ENCODE data around the gene ALG12. TPM values are rescaled to one million over a fixed set of nuclear protein-coding genes. Genes with fewer than 3 reads are reported as not detected.

Gene ALG12
- polyA plus RNA-seq, 1 donor from 2014 or later: 14.3 TPM

GRCh38 chr22:49963647-49964026 lies 45.4 kb upstream of the ALG12 start:
- H2AFZ ChIP-seq (ENCODE audit: low read depth, low read length): no peak overlapping the region
- no peaks in the 10 kb centered on the region for H3K27me3 ChIP-seq (ENCODE audit: insufficient read depth, low read depth, low read length)
- no peaks in the 10 kb centered on the region for H3K36me3 ChIP-seq (ENCODE audit: insufficient read depth, low read length)
- H3K9ac ChIP-seq (ENCODE audit: low read length): no peak overlapping the region
- H3K79me2 ChIP-seq (replicated peaks; ENCODE audit: insufficient read depth, low read length): no peaks in the 10 kb centered on the region
- H3K27ac ChIP-seq (ENCODE audit: low read length): no peak overlapping the region
- H3F3A ChIP-seq (ENCODE audit: insufficient read depth, low read length, poor library complexity, severe bottlenecking): no peaks in the 10 kb centered on the region
- H3K9me3 ChIP-seq (ENCODE audit: low read length): no peaks in the 10 kb centered on the region
- H3K4me2 ChIP-seq (ENCODE audit: low read length): no peak overlapping the region
- TF ChIP-seq MXI1 (conservative IDR thresholded peaks at IDR 0.05; ENCODE audit: poor library complexity, severe bottlenecking) (no peak), EP300 (conservative IDR thresholded peaks at IDR 0.05; ENCODE audit: poor library complexity, severe bottlenecking) (no peak), CTCF (IDR thresholded peaks at IDR 0.05; ENCODE audit: poor library complexity, severe bottlenecking) (no peak), POLR2AphosphoS5 (IDR thresholded peaks at IDR 0.05) (no peak), SMC3 (conservative IDR thresholded peaks at IDR 0.05; ENCODE audit: poor library complexity) (no peak), RAD21 (conservative IDR thresholded peaks at IDR 0.05) (no peak), TAF1 (IDR thresholded peaks at IDR 0.05; ENCODE audit: low read depth) (no peak), EZH2 (IDR thresholded peaks at IDR 0.05; ENCODE audit: borderline replicate concordance, insufficient read depth, low read length, poor library complexity, severe bottlenecking) (no peak)
- TF ChIP-seq, protein P1, sequence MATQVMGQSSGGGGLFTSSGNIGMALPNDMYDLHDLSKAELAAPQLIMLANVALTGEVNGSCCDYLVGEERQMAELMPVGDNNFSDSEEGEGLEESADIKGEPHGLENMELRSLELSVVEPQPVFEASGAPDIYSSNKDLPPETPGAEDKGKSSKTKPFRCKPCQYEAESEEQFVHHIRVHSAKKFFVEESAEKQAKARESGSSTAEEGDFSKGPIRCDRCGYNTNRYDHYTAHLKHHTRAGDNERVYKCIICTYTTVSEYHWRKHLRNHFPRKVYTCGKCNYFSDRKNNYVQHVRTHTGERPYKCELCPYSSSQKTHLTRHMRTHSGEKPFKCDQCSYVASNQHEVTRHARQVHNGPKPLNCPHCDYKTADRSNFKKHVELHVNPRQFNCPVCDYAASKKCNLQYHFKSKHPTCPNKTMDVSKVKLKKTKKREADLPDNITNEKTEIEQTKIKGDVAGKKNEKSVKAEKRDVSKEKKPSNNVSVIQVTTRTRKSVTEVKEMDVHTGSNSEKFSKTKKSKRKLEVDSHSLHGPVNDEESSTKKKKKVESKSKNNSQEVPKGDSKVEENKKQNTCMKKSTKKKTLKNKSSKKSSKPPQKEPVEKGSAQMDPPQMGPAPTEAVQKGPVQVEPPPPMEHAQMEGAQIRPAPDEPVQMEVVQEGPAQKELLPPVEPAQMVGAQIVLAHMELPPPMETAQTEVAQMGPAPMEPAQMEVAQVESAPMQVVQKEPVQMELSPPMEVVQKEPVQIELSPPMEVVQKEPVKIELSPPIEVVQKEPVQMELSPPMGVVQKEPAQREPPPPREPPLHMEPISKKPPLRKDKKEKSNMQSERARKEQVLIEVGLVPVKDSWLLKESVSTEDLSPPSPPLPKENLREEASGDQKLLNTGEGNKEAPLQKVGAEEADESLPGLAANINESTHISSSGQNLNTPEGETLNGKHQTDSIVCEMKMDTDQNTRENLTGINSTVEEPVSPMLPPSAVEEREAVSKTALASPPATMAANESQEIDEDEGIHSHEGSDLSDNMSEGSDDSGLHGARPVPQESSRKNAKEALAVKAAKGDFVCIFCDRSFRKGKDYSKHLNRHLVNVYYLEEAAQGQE (IDR thresholded peaks at IDR 0.05; ENCODE audit: borderline replicate concordance): no peak
- no peaks in the 10 kb centered on the region for H3K9me2 ChIP-seq (ENCODE audit: insufficient read depth, low read length)
- no peaks in the 10 kb centered on the region for H4K20me1 ChIP-seq (ENCODE audit: insufficient read depth)
- no peak overlapping the region for H3K4me3 ChIP-seq (ENCODE audit: low read length)

GRCh38 chr22:49962751-49963646 lies 44.8 kb upstream of the ALG12 start:
- H3K9me2 ChIP-seq (ENCODE audit: insufficient read depth, low read length): no peaks in the 10 kb centered on the region
- no peak overlapping the region for H2AFZ ChIP-seq (ENCODE audit: low read depth, low read length)
- no peaks in the 10 kb centered on the region for H3F3A ChIP-seq (ENCODE audit: insufficient read depth, low read length, poor library complexity, severe bottlenecking)
- H3K79me2 ChIP-seq (replicated peaks; ENCODE audit: insufficient read depth, low read length): no peaks in the 10 kb centered on the region
- H3K4me2 ChIP-seq (ENCODE audit: low read length): no peak overlapping the region
- H4K20me1 ChIP-seq (ENCODE audit: insufficient read depth): no peaks in the 10 kb centered on the region
- no peak overlapping the region for H3K9ac ChIP-seq (ENCODE audit: low read length)
- no peaks in the 10 kb centered on the region for H3K9me3 ChIP-seq (ENCODE audit: low read length)
- H3K27ac ChIP-seq (ENCODE audit: low read length): no peak overlapping the region
- H3K27me3 ChIP-seq (ENCODE audit: insufficient read depth, low read depth, low read length): no peaks in the 10 kb centered on the region
- H3K4me3 ChIP-seq (ENCODE audit: low read length): peak overlapping the region; percentile 77
- H3K36me3 ChIP-seq (ENCODE audit: insufficient read depth, low read length): no peaks in the 10 kb centered on the region
- TF ChIP-seq POLR2AphosphoS5 (IDR thresholded peaks at IDR 0.05): no peak
- TF ChIP-seq EP300 (conservative IDR thresholded peaks at IDR 0.05; ENCODE audit: poor library complexity, severe bottlenecking): no peak
- TF ChIP-seq TAF1 (IDR thresholded peaks at IDR 0.05; ENCODE audit: low read depth): no peak
- TF ChIP-seq EZH2 (IDR thresholded peaks at IDR 0.05; ENCODE audit: borderline replicate concordance, insufficient read depth, low read length, poor library complexity, severe bottlenecking): no peak

Data from neural cell (in vitro differentiated cells).